Chondrocyte (in vitro differentiated cells): ENCODE results near the gene SLC25A19. TPM values are rescaled to one million over a fixed set of nuclear protein-coding genes. Genes with fewer than 3 reads are reported as not detected.

Experiments
- DNase-seq: peaks from one replicate; pipeline ENCODE4 v3.0.0; 2021; ENCODE audit warnings: mixed read lengths, low spot score
- H3K27ac Mint-ChIP-seq: one replicate; pipeline ENCODE4 v1.8.0; 2021; ENCODE audit warnings: mild to moderate bottlenecking, moderate library complexity, mixed read lengths; ENCODE audit not compliant: unreplicated experiment
- H3K27me3 Mint-ChIP-seq: 2 replicates; pipeline ENCODE4 v1.8.0; 2021; ENCODE audit warnings: low read depth, mixed read lengths
- H3K36me3 Mint-ChIP-seq: 2 replicates; pipeline ENCODE4 v1.8.0; 2021; ENCODE audit warnings: low read depth, mixed read lengths
- H3K4me1 Mint-ChIP-seq: 2 replicates; pipeline ENCODE4 v1.8.0; 2021; ENCODE audit warnings: low read depth, mild to moderate bottlenecking, mixed read lengths
- H3K4me3 Mint-ChIP-seq: one replicate; pipeline ENCODE4 v1.8.0; 2021; ENCODE audit warnings: mild to moderate bottlenecking, moderate library complexity, mixed read lengths; ENCODE audit not compliant: unreplicated experiment
- H3K9me3 Mint-ChIP-seq: 2 replicates; pipeline ENCODE4 v1.8.0; 2021; ENCODE audit warnings: low read depth, mixed read lengths
- CTCF ChIP-seq: fragments of 200-600 bp; sonication (generic); IDR thresholded peaks from 2 replicates; pipeline ENCODE4 v1.5.0; 2021; ENCODE audit warnings: antibody characterized with exemption, mild to moderate bottlenecking, moderate library complexity
- total RNA-seq: library from RNA; stranded (reverse); gene quantifications from 3 replicates; pipeline ENCODE4 v1.2.1, GENCODE V29; 2021

SLC25A19 gene
- total RNA-seq, 1 donor from 2014 or later: 11.7 TPM

- Mint-ChIP-seq H3K9me3 (no peaks in the 10 kb centered on the region), H3K27me3 (no peaks in the 10 kb centered on the region), H3K27ac (no peak overlapping the region), H3K4me1 (no peaks in the 10 kb centered on the region), H3K36me3 (peaks cover 4% of the 10 kb centered on the region), H3K4me3 (no peak overlapping the region)
- no peak for DNase-seq
- TF ChIP-seq CTCF: no peak
These were observed 26.5 kb upstream of the SLC25A19 start for GRCh38 chr17:75315541-75316243.

DNA sequence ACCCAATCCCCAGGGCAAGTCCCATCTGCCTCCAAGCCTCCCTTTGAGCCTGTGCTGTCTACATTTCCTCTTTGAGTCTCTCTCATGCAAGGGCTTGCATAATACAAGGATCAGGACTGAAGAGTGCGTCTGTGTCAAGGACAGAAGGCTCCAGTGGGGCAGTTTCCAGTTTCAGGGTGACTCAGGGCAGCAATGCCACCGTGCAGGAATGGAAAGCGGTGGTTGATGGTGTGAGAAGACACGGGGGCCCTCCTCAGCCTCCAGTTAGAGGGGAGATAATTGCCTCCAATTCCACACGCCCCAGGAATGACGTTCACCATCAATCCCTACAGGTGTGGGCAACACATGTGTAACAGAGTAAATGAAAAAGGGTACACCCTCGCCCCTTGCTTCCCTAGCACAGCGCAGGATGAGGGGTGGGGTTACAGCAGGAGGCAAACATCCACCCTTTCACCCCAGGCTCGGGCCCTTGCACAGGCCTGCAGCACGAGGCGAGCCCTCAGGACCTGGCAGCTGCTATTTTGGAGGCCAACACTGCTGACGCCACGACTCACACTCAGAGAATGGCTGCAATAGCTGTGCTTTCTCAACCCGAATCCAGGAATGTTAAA lies 24.8 kb upstream of the SLC25A19 start:
- Mint-ChIP-seq H3K9me3 (no peaks in the 10 kb centered on the region), H3K27ac (no peak overlapping the region), H3K4me1 (peaks cover 5% of the 10 kb centered on the region), H3K27me3 (no peaks in the 10 kb centered on the region), H3K36me3 (no peaks in the 10 kb centered on the region), H3K4me3 (no peak overlapping the region)
- no peak for TF ChIP-seq CTCF
- DNase-seq: no peak

GRCh38 chr17:75308732-75309629 lies 19.7 kb upstream of the SLC25A19 start:
- Mint-ChIP-seq H3K4me1 (peaks cover 5% of the 10 kb centered on the region), H3K27ac (no peak overlapping the region), H3K27me3 (no peaks in the 10 kb centered on the region), H3K36me3 (no peaks in the 10 kb centered on the region), H3K9me3 (no peaks in the 10 kb centered on the region), H3K4me3 (no peak overlapping the region)
- DNase-seq: no peak
- TF ChIP-seq CTCF: no peak

GRCh38 chr17:75307957-75308731 lies 18.9 kb upstream of the SLC25A19 start:
- H3K9me3 Mint-ChIP-seq: no peaks in the 10 kb centered on the region
- no peaks in the 10 kb centered on the region for H3K27me3 Mint-ChIP-seq
- H3K27ac Mint-ChIP-seq: no peak overlapping the region
- no peak overlapping the region for H3K4me3 Mint-ChIP-seq
- DNase-seq: no peak
- peaks cover 5% of the 10 kb centered on the region for H3K4me1 Mint-ChIP-seq
- no peaks in the 10 kb centered on the region for H3K36me3 Mint-ChIP-seq
- no peak for TF ChIP-seq CTCF
